Endothelial cell of umbilical vein (primary cell): ENCODE measurements around the gene PLA2G5. TPM values are rescaled to one million over a fixed set of nuclear protein-coding genes. Genes with fewer than 3 reads are reported as not detected.

Experiments used
- Bru-seq: library from RNA; stranded (reverse); fragments of 400-500 nt; gene quantifications from one replicate; lab custom pipeline; 2021; lab: Mats Ljungman, UMichigan
- BruChase-seq, 2 experiments: library from RNA; stranded (reverse); fragments of 400-500 nt; gene quantifications; one replicate each; lab custom pipeline; 2021; lab: Mats Ljungman, UMichigan
- BruUV-seq: library from RNA; stranded (reverse); fragments of 400-500 nt; replicated peaks from 2 replicates; lab custom pipeline; 2021; lab: Mats Ljungman, UMichigan
- CTCF ChIA-PET: fragments of 300-600, 350-600 bp; sonication (Branson Sonifier 250); formaldehyde crosslinking; loops from one replicate; lab custom pipeline; 2021; ENCODE audit warnings: antibody characterized with exemption, inconsistent platforms; lab: Charles Lee
- POLR2A ChIA-PET: fragments of 300-600, 350-600 bp; sonication (Branson Sonifier 250); formaldehyde crosslinking; loops from one replicate; lab custom pipeline; 2021; ENCODE audit warnings: antibody characterized with exemption, inconsistent platforms; lab: Charles Lee
- DNase-seq: peaks from one replicate; pipeline ENCODE4 v3.0.0-alpha.2; 2011; ENCODE audit warnings: low read depth, low spot score
- FAIRE-seq: peaks from 2 replicates; lab custom pipeline; 2011; peaks lifted over from hg19 to GRCh38; lab: Jason Lieb, UNC
- H2AFZ ChIP-seq: 2 replicates; pipeline ENCODE4 v1.6.0; 2012; ENCODE audit warnings: low read depth, low read length, control low read depth, inconsistent platforms
- H3K27ac ChIP-seq: 2 replicates; pipeline ENCODE4 v1.5.1; 2011; ENCODE audit warnings: low read depth, mild to moderate bottlenecking, control low read depth, low read length, moderate library complexity; ENCODE audit not compliant: insufficient read depth
- H3K27me3 ChIP-seq, 2 experiments: 2 replicates each; pipeline versions ENCODE4 v1.6.0 to v1.6.1; 2011; ENCODE audit warnings: low read length in 2 of 2, mixed read lengths in 1 of 2; ENCODE audit not compliant: control insufficient read depth in 2 of 2, insufficient read depth in 2 of 2
- H3K36me3 ChIP-seq, 2 experiments: 2 replicates in 1 of 2; 3 replicates in 1 of 2; pipeline ENCODE4 v1.5.1; 2011; ENCODE audit warnings: low read length in 2 of 2, mild to moderate bottlenecking in 1 of 2, moderate library complexity in 1 of 2; ENCODE audit not compliant: control insufficient read depth in 2 of 2, insufficient read depth in 2 of 2; ENCODE audit errors: extremely low read depth in 1 of 2
- H3K4me1 ChIP-seq: 3 replicates; pipeline ENCODE4 v1.5.1; 2011; ENCODE audit warnings: mild to moderate bottlenecking, low read length; ENCODE audit not compliant: control insufficient read depth, insufficient read depth; ENCODE audit errors: extremely low read depth
- H3K4me2 ChIP-seq: 2 replicates; pipeline ENCODE4 v1.6.1; 2011; ENCODE audit warnings: low read length, control low read depth, mixed read lengths; ENCODE audit not compliant: insufficient read depth
- H3K4me3 ChIP-seq, 3 experiments: fragments of 200-600 bp in 1 of 3; sonication (generic), shearing (Covaris generic) in 1 of 3; replicated peaks in 1 of 3; 2 replicates each; pipeline ENCODE4 v1.5.1; 2011 to 2016; ENCODE audit warnings: control low read depth in 3 of 3, low read length in 3 of 3, mild to moderate bottlenecking in 2 of 3, inconsistent platforms in 1 of 3, low read depth in 1 of 3, moderate library complexity in 1 of 3; ENCODE audit not compliant: insufficient read depth in 1 of 3
- H3K79me2 ChIP-seq: 2 replicates; pipeline ENCODE4 v1.6.0; 2012; ENCODE audit warnings: low read length, inconsistent platforms; ENCODE audit not compliant: control insufficient read depth, insufficient read depth
- H3K9ac ChIP-seq: replicated peaks from 2 replicates; pipeline ENCODE3; 2011; ENCODE audit warnings: low read length, control low read depth; ENCODE audit not compliant: insufficient read depth; ENCODE audit errors: extremely low read depth
- H3K9me1 ChIP-seq: replicated peaks from 3 replicates; pipeline ENCODE4 v1.6.0; 2011; ENCODE audit warnings: mild to moderate bottlenecking, low read length; ENCODE audit not compliant: control insufficient read depth, insufficient read depth; ENCODE audit errors: extremely low read depth
- H3K9me3 ChIP-seq: replicated peaks from 2 replicates; pipeline ENCODE4 v1.5.1; 2012; ENCODE audit warnings: low read length, inconsistent platforms; ENCODE audit not compliant: control insufficient read depth, insufficient read depth
- H4K20me1 ChIP-seq: replicated peaks from 2 replicates; pipeline ENCODE3; 2011; ENCODE audit warnings: mild to moderate bottlenecking, low read length; ENCODE audit not compliant: control insufficient read depth, insufficient read depth; ENCODE audit errors: extremely low read depth
- CTCF ChIP-seq, 2 donors: IDR thresholded peaks; 1 replicate in 1 of 2; 2 replicates in 1 of 2; pipeline ENCODE4 v1.5.1; 2011; ENCODE audit warnings: low read length in 2 of 2, mild to moderate bottlenecking in 2 of 2, moderate library complexity in 2 of 2, control low read depth in 1 of 2, inconsistent platforms in 1 of 2, low read depth in 1 of 2; ENCODE audit not compliant: insufficient read depth in 1 of 2; ENCODE audit errors: extremely low read depth in 1 of 2
- EZH2 ChIP-seq: IDR thresholded peaks from 2 replicates; pipeline ENCODE4 v1.6.1; 2012; ENCODE audit warnings: borderline replicate concordance, low read depth, mild to moderate bottlenecking, moderate library complexity, low read length, inconsistent platforms; ENCODE audit not compliant: severe bottlenecking
- FOS ChIP-seq: IDR thresholded peaks from 2 replicates; pipeline ENCODE4 v1.6.1; 2011; ENCODE audit warnings: mild to moderate bottlenecking, low read length, moderate library complexity, borderline replicate concordance; ENCODE audit not compliant: insufficient read depth
- GATA2 ChIP-seq: IDR thresholded peaks from 2 replicates; pipeline ENCODE4 v1.7.0; 2011; ENCODE audit warnings: low read depth, mild to moderate bottlenecking, moderate library complexity, mixed read lengths, low read length; ENCODE audit not compliant: insufficient read length, insufficient read depth
- JUN ChIP-seq: IDR thresholded peaks from 2 replicates; pipeline ENCODE4 v1.6.1; 2011; ENCODE audit warnings: borderline replicate concordance, low read depth; ENCODE audit not compliant: insufficient read length, insufficient read depth
- MYC ChIP-seq: IDR thresholded peaks from one replicate; pipeline ENCODE4 v1.6.1; 2011; ENCODE audit warnings: mild to moderate bottlenecking, low read depth, low read length
- POLR2A ChIP-seq: IDR thresholded peaks from 2 replicates; pipeline ENCODE4 v1.6.1; 2012; ENCODE audit warnings: low read depth, mild to moderate bottlenecking, control low read depth, low read length
- POLR2AphosphoS5 ChIP-seq: IDR thresholded peaks from 2 replicates; pipeline ENCODE4 v1.6.1; 2012; ENCODE audit warnings: low read depth, mild to moderate bottlenecking, control low read depth, low read length, moderate library complexity; ENCODE audit not compliant: insufficient read depth
- dilution Hi-C: fragments of 300-500 bp; cut with MboI; formaldehyde crosslinking; loops from one replicate; pipeline ENCODE4 v1.15.0; 2019; ENCODE audit warnings: low sequenced_read_pairs; ENCODE audit not compliant: extremely low pct_ligation_motif_present
- intact Hi-C: fragments of 100-400 bp; cut with micrococcal nuclease; formaldehyde crosslinking; loops from one replicate; pipeline ENCODE4 v1.10.0; 2022
- long read RNA-seq: library from polyadenylated mRNA; stranded (forward); transcript quantifications from one replicate; pipeline ENCODE4 v2.0.0, GENCODE V29; 2021
- polyA minus RNA-seq, 3 experiments: library from RNA; depleted of rRNA, polyadenylated mRNA; stranded (reverse); fragments of >200 nt; gene quantifications; 1 replicate in 1 of 3; 2 replicates in 2 of 3; pipeline ENCODE4 v1.2.3, GENCODE V29; 2011
- polyA plus RNA-seq, 4 experiments: library from polyadenylated mRNA; depleted of rRNA in 3 of 4; stranded (reverse) in 3 of 4; unstranded in 1 of 4; fragments of >200 nt; gene quantifications; 2 replicates each; pipeline versions ENCODE4 v1.2.1 to v1.2.3, GENCODE V29; 2011 to 2012; ENCODE audit warnings: missing spikeins in 1 of 4
- total RNA-seq: library from RNA; stranded (reverse); gene quantifications from 2 replicates; pipeline ENCODE4 v1.2.3, GENCODE V29; 2021
- TF ChIP-seq, protein P1 (sequence below): IDR thresholded peaks from 2 replicates; pipeline ENCODE4 v1.6.1; 2011; ENCODE audit not compliant: insufficient read depth, insufficient read length

Gene PLA2G5
- total RNA-seq (not detected in 2 replicates), polyA plus RNA-seq (0.06 TPM in 1 of 2 replicates, not detected in the other), polyA minus RNA-seq (not detected in 2 replicates), Bru-seq, nascent RNA (not detected), BruChase-seq, experiment 1, labeled RNA remaining after a 6-hour chase (not detected), BruChase-seq, experiment 2, labeled RNA remaining after a 2-hour chase (not detected)
- 0.06 TPM in 1 of 2 replicates, not detected in the other for polyA plus RNA-seq (2011; cell fraction: cytosol; rRNA removed)
- polyA plus RNA-seq (2011; cell fraction: nucleus; rRNA removed) = not detected in 2 replicates
- polyA plus RNA-seq (2012) = 0.18 TPM in 1 of 2 replicates, not detected in the other
- polyA minus RNA-seq (2011; cell fraction: cytosol; rRNA and poly(A)+ RNA removed) = not detected
- not detected in 2 replicates for polyA minus RNA-seq (2011; cell fraction: nucleus; rRNA and poly(A)+ RNA removed)
- long read RNA-seq = 0 reads

- ChIA-PET POLR2A (no interaction called here), CTCF (no interaction called here)
- Histone ChIP-seq H4K20me1 (no peaks in the 10 kb centered on the region), H3K4me1 (no peaks in the 10 kb centered on the region), H2AFZ (no peak within 1 kb of the TSS), H3K9me3 (no peaks in the 10 kb centered on the region), H3K9me1 (no peaks in the 10 kb centered on the region), H3K27me3 (no peaks in the 10 kb centered on the region), H3K9ac (no peak within 1 kb of the TSS), H3K36me3 (no peaks in the 10 kb centered on the region), H3K27ac (no peak within 1 kb of the TSS), H3K4me2 (no peak within 1 kb of the TSS), H3K79me2 (no peaks in the 10 kb centered on the region), H3K4me3 (no peak within 1 kb of the TSS)
- FAIRE-seq (no peak), DNase-seq (no peak)
- BruUV-seq = no TSS peak
- dilution Hi-C loops = no loop called here
- intact Hi-C loops = no loop called here
- TF ChIP-seq JUN = no peak
- TF ChIP-seq POLR2AphosphoS5 = no peak
- TF ChIP-seq CTCF (IDR thresholded peaks at IDR 0.05; ENCODE audit: extremely low read depth in 1 of 2, insufficient read depth in 1 of 2, low read depth in 1 of 2, low read length in 2 of 2) = no peak
- TF ChIP-seq MYC = no peak
- TF ChIP-seq POLR2A = no peak
- TF ChIP-seq FOS = no peak
- TF ChIP-seq GATA2 = no peak
- TF ChIP-seq, protein P1, sequence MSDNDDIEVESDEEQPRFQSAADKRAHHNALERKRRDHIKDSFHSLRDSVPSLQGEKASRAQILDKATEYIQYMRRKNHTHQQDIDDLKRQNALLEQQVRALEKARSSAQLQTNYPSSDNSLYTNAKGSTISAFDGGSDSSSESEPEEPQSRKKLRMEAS = no peak
- TF ChIP-seq EZH2 = no peak
Observed at GRCh38 chr1:20069874-20070273, at the start of gene PLA2G5. Gene PLA2G5, plus strand, starts transcription at chr1:20070194. Its CDS starts 14,637 bp downstream, at chr1:20084831.
